ENCODE results near the gene TADA3.

- TF ChIP-seq CTCF (conservative IDR thresholded peaks at IDR 0.05; ENCODE audit: low read depth in 2 of 2) (no peak), POLR2AphosphoS5 (IDR thresholded peaks at IDR 0.05; ENCODE audit: low read depth) (no peak), EZH2phosphoT487 (IDR thresholded peaks at IDR 0.05; ENCODE audit: unreplicated experiment) (no peak), EZH2 (IDR thresholded peaks at IDR 0.05; ENCODE audit: low read depth, unreplicated experiment) (no peak), CREB1 (CRISPR knock-in tag; IDR thresholded peaks at IDR 0.05; ENCODE audit: low read depth) (no peak), NANOG (IDR thresholded peaks at IDR 0.05; ENCODE audit: borderline replicate concordance) (no peak), ZNF114 (CRISPR knock-in tag; IDR thresholded peaks at IDR 0.05) (no peak), JUNB (IDR thresholded peaks at IDR 0.05; ENCODE audit: unreplicated experiment) (no peak), REST (IDR thresholded peaks at IDR 0.05; ENCODE audit: unreplicated experiment) (no peak), ETS1 (IDR thresholded peaks at IDR 0.05) (no peak)
These were observed 18.1 kb upstream of the TADA3 start for GRCh38 chr3:9810433-9810770.

Measured in GM23338 (cell line).